ENCODE results near the gene LHX2. TPM values are rescaled to one million over a fixed set of nuclear protein-coding genes. Genes with fewer than 3 reads are reported as not detected.

LHX2 gene
- polyA plus RNA-seq, 1 of the 3 experiments (the other 2 are of a cell fraction) = not detected

DNA sequence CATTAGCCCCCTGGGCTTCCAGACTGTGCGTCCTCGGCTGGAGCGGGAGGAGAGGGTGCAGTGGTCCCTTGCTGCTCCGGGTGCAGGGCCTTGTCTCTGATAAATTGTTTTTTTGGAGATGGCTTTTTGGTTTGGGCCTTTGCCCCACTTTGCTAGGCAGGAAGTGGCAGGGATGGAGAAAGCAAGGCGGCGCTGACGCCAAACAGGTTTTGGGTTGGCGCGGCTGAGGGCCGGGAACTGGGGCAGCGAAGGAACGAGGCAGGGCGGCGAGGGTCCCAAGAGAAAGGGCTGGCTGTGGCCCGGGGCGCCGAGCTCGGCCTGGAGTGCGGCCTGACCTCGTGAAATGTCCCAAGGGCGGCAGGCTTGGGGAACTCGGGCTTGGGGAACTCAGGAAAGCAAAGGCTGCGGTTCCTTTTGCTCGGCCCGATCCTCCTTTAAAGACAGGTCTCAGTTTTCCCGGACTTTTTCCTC is 4.1 kb downstream of the LHX2 start:
- no peak for DNase-seq
- H3K9me2 ChIP-seq = no peaks in the 10 kb centered on the region
- TF ChIP-seq SIN3A (IDR thresholded peaks at IDR 0.05; ENCODE audit: borderline replicate concordance, low read depth, low read length) = no peak
- TF ChIP-seq EZH2phosphoT487 (IDR thresholded peaks at IDR 0.05; ENCODE audit: borderline replicate concordance, low read depth) = 0 out of 2 replicates have a peak, but pooled peaks have one; percentile 38
- peaks cover 95% of the 10 kb centered on the region for H3K27me3 ChIP-seq (ENCODE audit: insufficient read depth)
- H3K79me2 ChIP-seq (ENCODE audit: insufficient read depth) = no peaks in the 10 kb centered on the region
- no peak overlapping the region for H3K4me2 ChIP-seq
- no peak overlapping the region for H3K9ac ChIP-seq
- no peaks in the 10 kb centered on the region for H3K9me3 ChIP-seq
- no peaks in the 10 kb centered on the region for H3K36me3 ChIP-seq (replicated peaks in 1 of 2; ENCODE audit: control insufficient read depth in 1 of 2, insufficient read depth in 2 of 2, low read length in 1 of 2)
- peaks cover 3% of the 10 kb centered on the region for H3F3A ChIP-seq (replicated peaks; ENCODE audit: insufficient read depth)
- H2AFZ ChIP-seq (ENCODE audit: low read depth) = no peak overlapping the region
- peaks cover 0 to 5% of the 10 kb centered on the region in 2 experiments; a peak in 1 of 4 replicates for H3K4me1 ChIP-seq (ENCODE audit: control insufficient read depth in 1 of 2, insufficient read depth in 2 of 2, low read depth in 1 of 2, low read length in 1 of 2)
- ChIA-PET CTCF (interaction anchor here (0.9 to 12.0 kb wide), 2 partner anchors 25 to 38 kb away, joined by 3 to 89 read pairs; no protein-coding TSS in a partner anchor), POLR2A (no interaction called here)
- peaks cover 22% of the 10 kb centered on the region; the same call in 1 of the 2 replicates for H4K20me1 ChIP-seq (ENCODE audit: insufficient read depth)
- 19% methylated on average over 17 of the region's 26 CpGs for WGBS (ENCODE audit: low lambda C conversion rate)
- no peak overlapping the region for H3K27ac ChIP-seq (ENCODE audit: low read depth in 2 of 2, low read length in 1 of 2)
- H3K4me3 ChIP-seq (ENCODE audit: low read depth in 2 of 2, low read length in 1 of 2) = no peak overlapping the region

DNA sequence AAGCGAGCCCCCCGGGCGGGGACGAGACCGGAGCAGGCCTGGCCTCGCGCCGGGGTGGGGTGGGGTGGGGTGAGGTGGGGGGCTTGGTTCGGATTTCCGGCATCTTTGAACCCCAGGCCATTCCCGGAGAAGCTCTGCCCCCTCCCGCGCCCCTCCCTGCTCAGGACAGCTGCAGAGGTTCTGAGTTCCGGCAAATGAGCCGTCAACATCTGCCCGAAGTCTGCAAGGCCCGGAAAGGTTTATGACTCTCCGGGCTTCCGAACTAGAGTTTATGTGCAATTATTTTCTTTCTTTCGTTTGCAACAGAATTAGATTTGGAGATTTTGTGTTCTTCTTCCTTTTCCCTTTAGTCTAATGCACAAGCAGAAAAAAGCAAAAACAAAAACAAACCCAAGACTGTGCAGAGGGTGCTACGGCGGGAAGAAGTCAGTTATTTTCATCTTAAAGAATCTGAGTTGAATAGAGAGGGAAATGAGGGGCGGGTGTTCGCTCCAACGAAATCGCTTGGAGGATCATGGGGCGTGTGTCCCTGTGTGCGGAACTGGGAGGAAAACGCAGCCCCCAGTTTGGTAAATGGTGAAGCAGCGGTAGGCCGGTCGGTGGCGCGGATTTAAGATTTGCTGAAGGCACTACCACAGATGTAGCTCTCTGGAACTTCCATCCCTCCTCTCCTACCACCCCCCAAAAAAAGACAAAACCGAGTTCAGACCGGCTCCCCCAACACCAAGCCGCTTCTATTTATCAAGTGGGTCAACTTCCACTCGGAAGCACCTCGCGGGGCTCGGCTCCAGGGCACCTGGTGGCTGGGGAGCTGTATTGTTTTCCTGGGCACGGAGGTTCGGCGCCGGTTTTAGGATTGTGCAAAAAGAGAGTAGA is 4.8 kb downstream of the LHX2 start:
- H3K36me3 ChIP-seq (replicated peaks in 1 of 2; ENCODE audit: control insufficient read depth in 1 of 2, insufficient read depth in 2 of 2, low read length in 1 of 2) = no peaks in the 10 kb centered on the region
- CTCF ChIA-PET = interaction anchor here (0.9 to 12.0 kb wide), 3 partner anchors 10 to 38 kb away, joined by 3 to 89 read pairs (median 3); no protein-coding TSS in a partner anchor
- peak; percentile 89 for TF ChIP-seq EZH2phosphoT487 (IDR thresholded peaks at IDR 0.05; ENCODE audit: borderline replicate concordance, low read depth)
- TF ChIP-seq, protein P1, sequence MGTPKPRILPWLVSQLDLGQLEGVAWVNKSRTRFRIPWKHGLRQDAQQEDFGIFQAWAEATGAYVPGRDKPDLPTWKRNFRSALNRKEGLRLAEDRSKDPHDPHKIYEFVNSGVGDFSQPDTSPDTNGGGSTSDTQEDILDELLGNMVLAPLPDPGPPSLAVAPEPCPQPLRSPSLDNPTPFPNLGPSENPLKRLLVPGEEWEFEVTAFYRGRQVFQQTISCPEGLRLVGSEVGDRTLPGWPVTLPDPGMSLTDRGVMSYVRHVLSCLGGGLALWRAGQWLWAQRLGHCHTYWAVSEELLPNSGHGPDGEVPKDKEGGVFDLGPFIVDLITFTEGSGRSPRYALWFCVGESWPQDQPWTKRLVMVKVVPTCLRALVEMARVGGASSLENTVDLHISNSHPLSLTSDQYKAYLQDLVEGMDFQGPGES (IDR thresholded peaks at IDR 0.05; ENCODE audit: low read depth, low read length) = no peak
- no peak for TF ChIP-seq RXRA (IDR thresholded peaks at IDR 0.05; ENCODE audit: borderline replicate concordance, low read depth)
- H4K20me1 ChIP-seq (ENCODE audit: insufficient read depth) = peaks cover 22% of the 10 kb centered on the region; the same call in 1 of the 2 replicates
- no peak overlapping the region for H3K4me3 ChIP-seq (ENCODE audit: low read depth in 2 of 2, low read length in 1 of 2)
- POLR2A ChIA-PET = no interaction called here
- no peak for DNase-seq
- no peak overlapping the region for H3K9ac ChIP-seq
- peaks cover 3% of the 10 kb centered on the region for H3F3A ChIP-seq (replicated peaks; ENCODE audit: insufficient read depth)
- 27% methylated on average over 32 of the region's 45 CpGs for WGBS (ENCODE audit: low lambda C conversion rate)
- no peaks in the 10 kb centered on the region for H3K9me2 ChIP-seq
- H3K4me1 ChIP-seq (ENCODE audit: control insufficient read depth in 1 of 2, insufficient read depth in 2 of 2, low read depth in 1 of 2, low read length in 1 of 2) = no peaks in the 10 kb centered on the region; a peak in 1 of 4 replicates
- peaks cover 98% of the 10 kb centered on the region for H3K27me3 ChIP-seq (ENCODE audit: insufficient read depth)
- no peak overlapping the region for H2AFZ ChIP-seq (ENCODE audit: low read depth)
- H3K9me3 ChIP-seq = no peaks in the 10 kb centered on the region
- H3K4me2 ChIP-seq = no peak overlapping the region
- no peak overlapping the region for H3K27ac ChIP-seq (ENCODE audit: low read depth in 2 of 2, low read length in 1 of 2)
- no peaks in the 10 kb centered on the region for H3K79me2 ChIP-seq (ENCODE audit: insufficient read depth)
